ENCODE data around the gene CD44.

The CD44 gene

DNA sequence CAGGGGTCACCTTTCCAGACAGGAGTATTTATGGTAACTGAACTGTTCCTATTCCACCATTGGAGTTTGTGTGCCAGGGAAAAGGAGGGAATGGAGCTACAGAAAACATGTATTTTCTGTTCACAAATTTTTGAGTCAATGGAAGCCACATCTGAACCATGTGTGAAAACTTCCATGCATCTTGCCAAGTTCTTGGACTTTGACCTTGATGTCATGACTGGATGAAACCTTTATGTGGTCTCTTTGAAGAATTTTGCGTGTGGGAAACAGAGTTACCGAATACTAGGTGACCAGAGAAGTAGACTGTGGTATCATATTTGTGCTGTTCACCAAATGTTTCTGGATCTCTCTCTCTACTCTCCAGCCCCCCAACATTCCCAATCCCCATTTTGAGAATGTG, 104.8 kb downstream of the CD44 start:
- TF ChIP-seq, protein P1, sequence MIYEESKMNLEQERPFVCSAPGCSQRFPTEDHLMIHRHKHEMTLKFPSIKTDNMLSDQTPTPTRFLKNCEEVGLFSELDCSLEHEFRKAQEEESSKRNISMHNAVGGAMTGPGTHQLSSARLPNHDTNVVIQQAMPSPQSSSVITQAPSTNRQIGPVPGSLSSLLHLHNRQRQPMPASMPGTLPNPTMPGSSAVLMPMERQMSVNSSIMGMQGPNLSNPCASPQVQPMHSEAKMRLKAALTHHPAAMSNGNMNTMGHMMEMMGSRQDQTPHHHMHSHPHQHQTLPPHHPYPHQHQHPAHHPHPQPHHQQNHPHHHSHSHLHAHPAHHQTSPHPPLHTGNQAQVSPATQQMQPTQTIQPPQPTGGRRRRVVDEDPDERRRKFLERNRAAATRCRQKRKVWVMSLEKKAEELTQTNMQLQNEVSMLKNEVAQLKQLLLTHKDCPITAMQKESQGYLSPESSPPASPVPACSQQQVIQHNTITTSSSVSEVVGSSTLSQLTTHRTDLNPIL (CRISPR knock-in tag; IDR thresholded peaks at IDR 0.05; ENCODE audit: low read depth): no peak
- TF ChIP-seq OSR1 (CRISPR knock-in tag; IDR thresholded peaks at IDR 0.05) (no peak), ZFP30 (CRISPR knock-in tag; IDR thresholded peaks at IDR 0.05) (no peak), SNAI2 (CRISPR knock-in tag; IDR thresholded peaks at IDR 0.05) (no peak), RARB (CRISPR knock-in tag; IDR thresholded peaks at IDR 0.05) (no peak), TOX (CRISPR knock-in tag; IDR thresholded peaks at IDR 0.05; ENCODE audit: borderline replicate concordance) (no peak), BACH2 (CRISPR knock-in tag; IDR thresholded peaks at IDR 0.05; ENCODE audit: borderline replicate concordance) (no peak), GLIS3 (CRISPR knock-in tag; IDR thresholded peaks at IDR 0.05) (no peak), CSRNP3 (CRISPR knock-in tag; IDR thresholded peaks at IDR 0.05) (no peak), ZFP3 (CRISPR knock-in tag; IDR thresholded peaks at IDR 0.05) (no peak), ISL1 (CRISPR knock-in tag; IDR thresholded peaks at IDR 0.05) (no peak), CSDC2 (CRISPR knock-in tag; IDR thresholded peaks at IDR 0.05) (no peak), ZNF8 (CRISPR knock-in tag; IDR thresholded peaks at IDR 0.05) (no peak), TCF4 (CRISPR knock-in tag; IDR thresholded peaks at IDR 0.05; ENCODE audit: borderline replicate concordance) (no peak)
- TF ChIP-seq, protein P2, sequence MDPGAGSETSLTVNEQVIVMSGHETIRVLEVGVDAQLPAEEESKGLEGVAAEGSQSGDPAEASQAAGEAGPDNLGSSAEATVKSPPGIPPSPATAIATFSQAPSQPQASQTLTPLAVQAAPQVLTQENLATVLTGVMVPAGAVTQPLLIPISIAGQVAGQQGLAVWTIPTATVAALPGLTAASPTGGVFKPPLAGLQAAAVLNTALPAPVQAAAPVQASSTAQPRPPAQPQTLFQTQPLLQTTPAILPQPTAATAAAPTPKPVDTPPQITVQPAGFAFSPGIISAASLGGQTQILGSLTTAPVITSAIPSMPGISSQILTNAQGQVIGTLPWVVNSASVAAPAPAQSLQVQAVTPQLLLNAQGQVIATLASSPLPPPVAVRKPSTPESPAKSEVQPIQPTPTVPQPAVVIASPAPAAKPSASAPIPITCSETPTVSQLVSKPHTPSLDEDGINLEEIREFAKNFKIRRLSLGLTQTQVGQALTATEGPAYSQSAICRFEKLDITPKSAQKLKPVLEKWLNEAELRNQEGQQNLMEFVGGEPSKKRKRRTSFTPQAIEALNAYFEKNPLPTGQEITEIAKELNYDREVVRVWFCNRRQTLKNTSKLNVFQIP (CRISPR knock-in tag; IDR thresholded peaks at IDR 0.05; ENCODE audit: borderline replicate concordance, low read depth): no peak
- TF ChIP-seq, protein P3, sequence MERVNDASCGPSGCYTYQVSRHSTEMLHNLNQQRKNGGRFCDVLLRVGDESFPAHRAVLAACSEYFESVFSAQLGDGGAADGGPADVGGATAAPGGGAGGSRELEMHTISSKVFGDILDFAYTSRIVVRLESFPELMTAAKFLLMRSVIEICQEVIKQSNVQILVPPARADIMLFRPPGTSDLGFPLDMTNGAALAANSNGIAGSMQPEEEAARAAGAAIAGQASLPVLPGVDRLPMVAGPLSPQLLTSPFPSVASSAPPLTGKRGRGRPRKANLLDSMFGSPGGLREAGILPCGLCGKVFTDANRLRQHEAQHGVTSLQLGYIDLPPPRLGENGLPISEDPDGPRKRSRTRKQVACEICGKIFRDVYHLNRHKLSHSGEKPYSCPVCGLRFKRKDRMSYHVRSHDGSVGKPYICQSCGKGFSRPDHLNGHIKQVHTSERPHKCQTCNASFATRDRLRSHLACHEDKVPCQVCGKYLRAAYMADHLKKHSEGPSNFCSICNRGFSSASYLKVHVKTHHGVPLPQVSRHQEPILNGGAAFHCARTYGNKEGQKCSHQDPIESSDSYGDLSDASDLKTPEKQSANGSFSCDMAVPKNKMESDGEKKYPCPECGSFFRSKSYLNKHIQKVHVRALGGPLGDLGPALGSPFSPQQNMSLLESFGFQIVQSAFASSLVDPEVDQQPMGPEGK (CRISPR knock-in tag; IDR thresholded peaks at IDR 0.05; ENCODE audit: borderline replicate concordance): no peak
- ATAC-seq: no peak

DNA sequence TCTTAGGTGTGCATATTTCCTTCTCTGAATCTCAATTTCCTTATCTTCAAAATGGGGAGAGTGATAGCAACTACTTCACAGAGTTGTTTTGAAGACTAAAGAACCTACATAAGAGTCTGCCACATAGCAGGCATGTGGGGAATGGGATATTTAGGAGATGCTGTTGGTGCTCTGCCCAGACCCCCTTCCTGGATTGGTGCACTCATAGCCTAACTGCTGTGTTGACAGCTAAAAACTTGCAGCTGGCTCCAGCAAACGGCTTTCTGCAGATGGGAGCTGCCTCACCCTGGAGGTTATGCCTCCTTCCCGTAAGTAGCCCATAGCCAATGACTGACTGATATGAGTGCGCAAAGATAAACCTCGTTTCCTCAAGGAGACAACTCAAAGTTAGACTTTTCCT, 106.1 kb downstream of the CD44 start:
- TF ChIP-seq CSRNP3 (CRISPR knock-in tag; IDR thresholded peaks at IDR 0.05) (no peak), RARB (CRISPR knock-in tag; IDR thresholded peaks at IDR 0.05) (no peak), TOX (CRISPR knock-in tag; IDR thresholded peaks at IDR 0.05; ENCODE audit: borderline replicate concordance) (no peak), ZFP3 (CRISPR knock-in tag; IDR thresholded peaks at IDR 0.05) (no peak), ISL1 (CRISPR knock-in tag; IDR thresholded peaks at IDR 0.05) (no peak)
- ATAC-seq: no peak

GRCh38 chr11:35245786-35246185, 106.8 kb downstream of the CD44 start:
- ATAC-seq: no peak
- TF ChIP-seq TSHZ2 (CRISPR knock-in tag; IDR thresholded peaks at IDR 0.05): no peak
- no peak for TF ChIP-seq ZFP30 (CRISPR knock-in tag; IDR thresholded peaks at IDR 0.05)
- TF ChIP-seq RARB (CRISPR knock-in tag; IDR thresholded peaks at IDR 0.05): no peak
- TF ChIP-seq, protein P3 (CRISPR knock-in tag; IDR thresholded peaks at IDR 0.05; ENCODE audit: borderline replicate concordance): no peak
- no peak for TF ChIP-seq CSDC2 (CRISPR knock-in tag; IDR thresholded peaks at IDR 0.05)
